Mesodermal cell (in vitro differentiated cells): Measurements from ENCODE around the gene PLCB4.
"Not testable (repeated sequence)": the region's sequence is repeated elsewhere in the genome, so short reads cannot be mapped to it uniquely, and the experiment has no call there.

ENCODE experiments used
- H3K27ac ChIP-seq: 2 replicates; pipeline ENCODE4 v1.7.0; 2013; ENCODE audit warnings: mild to moderate bottlenecking, low read depth, low read length, moderate library complexity; ENCODE audit not compliant: severe bottlenecking
- H3K36me3 ChIP-seq: 2 replicates; pipeline ENCODE4 v1.7.1; 2013; ENCODE audit warnings: mild to moderate bottlenecking, low read length, moderate library complexity; ENCODE audit not compliant: control insufficient read depth, insufficient read depth
- H3K4me1 ChIP-seq: one replicate; pipeline ENCODE4 v1.7.1; 2013; ENCODE audit warnings: mild to moderate bottlenecking, low read length; ENCODE audit not compliant: insufficient read depth, control insufficient read depth, poor library complexity, severe bottlenecking
- H3K4me3 ChIP-seq: 2 replicates; pipeline ENCODE4 v1.7.0; 2013; ENCODE audit warnings: low read length, control low read depth, mild to moderate bottlenecking; ENCODE audit not compliant: insufficient read depth, poor library complexity, severe bottlenecking; ENCODE audit errors: extremely low read depth
- H3K9me3 ChIP-seq: 2 replicates; pipeline ENCODE4 v1.7.1; 2013; ENCODE audit warnings: mild to moderate bottlenecking, low read length, moderate library complexity; ENCODE audit not compliant: control insufficient read depth
- WGBS, 2 experiments: methylation state at CpG; one replicate each; pipeline ENCODE4 v1.1.5; 2013; ENCODE audit warnings: missing lambda C conversion rate in 2 of 2; ENCODE audit not compliant: insufficient coverage in 2 of 2; 5-methylcytosine and 5-hydroxymethylcytosine counted together

The PLCB4 gene

DNA sequence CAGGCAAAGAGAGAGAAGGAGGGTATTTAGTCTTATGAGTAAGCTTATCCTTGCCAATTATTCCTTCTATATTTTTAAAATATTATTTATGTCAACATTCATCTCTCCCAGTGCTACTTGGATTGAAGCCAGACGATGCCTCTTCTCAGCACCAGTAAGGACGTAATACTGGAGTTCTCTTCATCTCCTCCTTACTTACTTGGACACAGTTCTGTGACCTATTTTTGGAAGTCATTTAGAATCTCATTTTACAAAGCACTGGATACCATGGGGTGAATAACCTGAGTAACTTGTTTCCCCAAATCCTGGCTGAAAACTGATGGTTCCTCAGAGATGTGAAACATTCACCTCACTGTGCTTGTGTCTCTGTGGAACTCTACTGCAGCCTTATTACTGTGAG is 308.1 kb downstream of the PLCB4 start:
- no peak overlapping the region for H3K27ac ChIP-seq
- 100% methylated on average over 2 of the region's 2 CpGs; no CpG with 5 or more reads in 1 of the 2 experiments for WGBS, 2 experiments
- peaks cover 11% of the 10 kb centered on the region for H3K36me3 ChIP-seq
- H3K9me3 ChIP-seq, result no peaks in the 10 kb centered on the region
- peaks cover 22% of the 10 kb centered on the region for H3K4me1 ChIP-seq
- H3K4me3 ChIP-seq, result no peak overlapping the region

DNA sequence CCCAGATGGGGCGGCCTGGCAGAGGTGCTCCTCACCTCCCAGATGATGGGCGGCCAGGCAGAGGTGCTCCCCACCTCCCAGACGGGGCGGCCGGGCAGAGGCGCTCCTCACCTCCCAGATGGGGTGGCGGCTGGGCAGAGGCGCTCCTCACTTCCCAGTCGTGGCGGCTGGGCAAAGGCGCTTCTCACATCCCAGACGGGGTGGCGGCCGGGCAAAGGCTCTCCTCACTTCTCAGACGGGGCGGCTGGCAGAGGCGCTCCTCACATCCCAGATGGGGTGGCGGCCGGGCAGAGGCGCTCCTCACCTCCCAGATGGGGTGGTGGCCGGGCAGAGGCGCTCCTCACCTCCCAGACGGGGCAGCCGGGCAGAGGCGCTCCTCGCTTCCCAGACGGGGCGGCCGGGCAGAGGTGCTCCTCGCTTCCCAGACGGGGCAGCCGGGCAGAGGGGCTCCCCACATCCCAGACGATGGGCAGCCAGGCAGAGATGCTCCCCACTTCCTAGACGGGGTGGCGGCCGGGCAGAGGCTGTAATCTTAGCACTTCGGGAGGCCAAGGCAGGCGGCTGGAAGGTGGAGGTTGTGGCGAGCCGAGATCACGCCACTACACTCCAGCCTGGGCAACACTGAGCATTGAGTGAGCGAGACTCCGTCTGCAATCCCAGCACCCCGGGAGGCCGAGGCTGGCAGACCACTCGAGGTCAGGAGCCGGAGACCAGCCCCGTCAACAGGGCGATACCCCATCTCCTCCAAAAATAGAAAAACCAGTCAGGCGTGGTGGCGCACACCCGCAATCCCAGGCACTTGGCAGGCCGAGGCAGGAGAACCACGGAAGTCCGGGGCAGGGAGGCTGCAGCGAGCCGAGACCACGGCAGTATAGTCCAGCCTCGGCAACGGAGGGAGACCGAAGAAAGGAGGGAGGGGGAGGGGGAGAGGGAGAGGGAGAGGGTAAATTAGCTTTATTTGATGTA is 316.7 kb downstream of the PLCB4 start:
- peaks cover 15% of the 10 kb centered on the region for H3K9me3 ChIP-seq
- peaks cover 40% of the 10 kb centered on the region for H3K36me3 ChIP-seq
- H3K27ac ChIP-seq, H3K4me1 ChIP-seq, H3K4me3 ChIP-seq: not testable (repeated sequence)
- 94 to 95% methylated on average over 30 to 55 of the region's 61 CpGs for WGBS, 2 experiments

DNA sequence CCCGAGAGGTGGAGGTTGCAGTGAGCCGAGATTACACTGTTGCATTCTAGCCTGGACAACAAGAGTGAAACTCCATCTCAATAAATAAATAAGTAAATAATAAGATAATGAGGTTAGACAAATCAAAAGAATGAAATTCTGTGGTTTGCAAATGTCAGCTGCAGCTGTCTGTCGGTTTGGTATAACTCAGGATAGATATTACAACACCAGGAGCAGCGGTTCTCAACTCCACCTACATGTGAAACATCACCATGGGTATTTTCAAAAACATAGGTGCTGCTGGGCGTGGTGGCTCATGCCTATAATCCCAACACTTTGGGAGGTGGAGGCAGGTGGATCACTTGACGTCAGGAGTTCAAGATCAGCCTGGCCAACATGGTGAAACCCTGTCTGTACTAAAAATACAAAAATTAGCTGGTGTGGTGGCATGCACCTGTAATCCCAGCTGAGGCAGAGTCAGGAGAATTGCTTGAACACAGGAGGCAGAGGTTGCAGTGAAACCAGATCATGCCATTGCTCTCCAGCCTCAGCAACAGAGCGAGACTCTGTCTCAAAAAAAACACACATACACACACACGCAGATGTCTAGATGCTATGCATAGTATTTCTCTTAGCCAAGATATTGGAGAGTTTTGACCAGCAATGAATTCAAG is 319.4 kb downstream of the PLCB4 start:
- 81 to 94% methylated on average over 3 to 4 of the region's 8 CpGs for WGBS, 2 experiments
- Histone ChIP-seq H3K27ac (no peak overlapping the region), H3K9me3 (peaks cover 14% of the 10 kb centered on the region), H3K36me3 (peaks cover 21% of the 10 kb centered on the region), H3K4me1 (no peaks in the 10 kb centered on the region), H3K4me3 (no peak overlapping the region)

DNA sequence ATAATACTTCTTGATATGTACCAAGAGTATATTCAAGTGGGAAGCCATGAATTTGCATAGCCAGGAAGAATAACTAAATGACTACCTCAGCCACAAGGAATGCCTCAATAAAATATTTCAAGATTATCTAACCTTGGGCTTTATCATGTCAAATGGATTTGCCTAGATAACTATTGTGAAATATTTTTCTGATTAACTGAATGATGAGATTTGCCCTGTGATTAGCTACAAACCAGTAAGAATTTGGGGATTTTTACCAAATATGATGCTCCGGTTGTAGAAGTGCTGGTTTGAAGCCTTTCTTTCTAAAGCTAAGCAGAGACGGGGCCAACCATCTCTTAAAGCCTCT is 319.9 kb downstream of the PLCB4 start:
- no peak overlapping the region for H3K27ac ChIP-seq
- WGBS, 2 experiments, result 88 to 100% methylated on average over 1 of the region's 2 CpGs
- no peaks in the 10 kb centered on the region for H3K4me1 ChIP-seq

DNA sequence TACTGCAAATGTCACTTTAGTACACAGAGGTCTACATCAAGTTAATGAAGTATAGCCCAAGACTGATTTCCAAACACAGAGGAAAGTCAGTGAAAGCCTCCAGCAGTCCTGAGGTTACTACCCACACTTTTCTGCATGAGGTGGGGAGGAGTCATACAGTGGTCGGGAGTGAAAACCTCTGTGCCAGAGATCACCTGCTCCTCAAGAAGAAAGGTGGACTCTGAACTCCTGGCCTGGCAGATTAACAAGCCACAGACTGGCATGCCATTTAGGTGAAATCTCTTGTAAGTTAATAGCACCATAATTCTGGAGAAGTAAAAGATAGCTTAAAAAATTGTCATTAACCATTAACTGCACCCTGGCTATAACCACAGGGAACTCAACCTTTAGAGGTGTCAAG is 320.5 kb downstream of the PLCB4 start:
- Histone ChIP-seq H3K9me3 (peaks cover 7% of the 10 kb centered on the region), H3K4me1 (no peaks in the 10 kb centered on the region), H3K4me3 (no peak overlapping the region), H3K27ac (no peak overlapping the region), H3K36me3 (peaks cover 10% of the 10 kb centered on the region)
- WGBS, 2 experiments, result 83% methylated on average over 1 of the region's 1 CpG; no CpG with 5 or more reads in 1 of the 2 experiments

More for the DNA sequence above, 319.9 kb downstream of the PLCB4 start:
- Histone ChIP-seq H3K4me3 (no peak overlapping the region), H3K36me3 (peaks cover 16% of the 10 kb centered on the region), H3K9me3 (peaks cover 12% of the 10 kb centered on the region)

DNA sequence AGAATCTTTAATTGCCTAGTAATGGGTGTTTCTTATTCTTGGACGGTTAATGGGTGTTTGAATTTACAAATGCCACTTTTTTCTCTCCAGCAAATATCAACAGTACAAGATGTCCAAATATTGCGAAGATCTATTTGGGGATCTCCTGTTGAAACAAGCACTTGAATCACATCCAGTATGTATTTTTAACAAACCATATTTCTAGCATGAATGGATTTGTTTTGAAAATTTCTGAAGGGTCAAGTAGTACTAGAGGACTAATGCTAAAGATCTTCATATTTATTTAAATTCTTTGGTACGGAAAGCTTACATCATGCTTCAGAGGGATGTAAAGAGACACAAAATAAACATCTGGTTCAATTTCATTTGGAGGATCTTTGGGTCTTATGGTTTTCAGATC is 321.6 kb downstream of the PLCB4 start:
- H3K9me3 ChIP-seq, result peaks cover 4% of the 10 kb centered on the region
- no peak overlapping the region for H3K27ac ChIP-seq
- H3K4me3 ChIP-seq, result no peak overlapping the region
- 100% methylated on average over 1 of the region's 3 CpGs; no CpG with 5 or more reads in 1 of the 2 experiments for WGBS, 2 experiments
- peaks cover 6% of the 10 kb centered on the region for H3K36me3 ChIP-seq
- no peaks in the 10 kb centered on the region for H3K4me1 ChIP-seq

DNA sequence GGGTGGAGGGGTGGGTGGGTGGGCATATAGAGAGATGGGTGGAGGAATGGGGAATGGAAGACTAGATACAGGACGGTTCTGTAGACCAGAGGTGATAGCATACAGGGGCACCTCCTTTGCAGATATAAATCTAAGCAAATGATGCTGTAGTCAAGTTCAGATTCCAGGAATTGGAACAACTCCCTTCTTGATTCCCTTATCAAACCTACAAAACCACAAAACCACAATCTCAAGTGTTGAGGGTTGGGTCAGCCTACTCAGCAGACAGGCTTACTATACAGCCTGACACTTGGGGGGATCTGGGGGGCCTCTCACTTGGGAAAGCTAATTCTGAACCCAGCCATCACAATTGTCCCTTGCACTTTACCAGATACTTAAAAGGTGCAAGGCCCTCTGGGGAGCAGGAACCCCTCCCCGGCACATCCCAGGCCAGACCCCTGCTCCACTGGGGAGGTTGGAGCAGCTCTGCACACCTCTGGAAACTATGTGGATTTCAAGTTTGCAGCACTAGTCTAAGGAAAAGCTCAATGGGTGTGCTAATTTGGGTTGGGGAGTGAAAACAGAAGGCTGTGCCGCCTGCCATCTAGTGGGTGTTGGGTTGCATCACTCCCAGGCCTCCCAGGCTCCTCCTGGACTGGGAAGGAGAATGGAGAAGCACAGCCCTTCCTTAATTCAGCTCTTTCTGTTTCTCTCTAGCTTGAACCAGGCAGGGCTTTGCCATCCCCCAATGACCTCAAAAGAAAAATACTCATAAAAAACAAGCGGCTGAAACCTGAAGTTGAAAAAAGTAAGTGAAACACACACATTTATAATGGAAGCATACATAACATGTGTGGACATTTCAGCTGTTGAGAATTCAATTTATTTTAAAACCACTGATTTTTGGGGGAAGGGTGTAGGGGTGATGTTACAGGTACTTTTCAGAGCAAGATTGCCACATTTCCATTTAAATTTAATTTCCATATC is 324.3 kb downstream of the PLCB4 start:
- H3K27ac ChIP-seq, result no peak overlapping the region
- no peak overlapping the region for H3K4me3 ChIP-seq
- WGBS, 2 experiments, result 0 to 100% methylated on average over 1 of the region's 4 CpGs
- H3K4me1 ChIP-seq, result no peaks in the 10 kb centered on the region
- no peaks in the 10 kb centered on the region for H3K9me3 ChIP-seq
- H3K36me3 ChIP-seq, result peaks cover 16% of the 10 kb centered on the region

DNA sequence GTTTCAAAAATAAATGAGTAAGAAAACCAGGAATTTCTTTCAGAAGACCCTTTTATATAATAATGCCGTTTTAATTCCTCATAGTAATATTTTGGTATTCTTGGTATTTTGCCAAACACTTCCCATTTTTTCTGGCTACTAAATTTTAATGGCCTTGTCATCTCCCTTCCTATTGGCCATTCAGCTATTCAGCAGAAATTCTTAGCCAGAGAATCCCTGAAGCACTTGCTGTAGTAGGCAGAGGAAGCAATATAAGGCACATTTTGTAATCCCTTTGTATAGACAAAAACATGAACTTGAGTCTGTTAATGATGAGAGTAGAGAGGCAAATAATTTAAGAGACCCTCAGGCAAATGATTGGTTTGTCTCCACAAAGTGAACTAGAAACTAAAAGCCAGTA is 327.1 kb downstream of the PLCB4 start:
- H3K36me3 ChIP-seq, result peaks cover 11% of the 10 kb centered on the region
- no peaks in the 10 kb centered on the region for H3K4me1 ChIP-seq
- no CpG with 5 or more reads among the region's 1 CpG for WGBS, 2 experiments
- no peak overlapping the region for H3K4me3 ChIP-seq
- no peak overlapping the region for H3K27ac ChIP-seq
- no peaks in the 10 kb centered on the region for H3K9me3 ChIP-seq

DNA sequence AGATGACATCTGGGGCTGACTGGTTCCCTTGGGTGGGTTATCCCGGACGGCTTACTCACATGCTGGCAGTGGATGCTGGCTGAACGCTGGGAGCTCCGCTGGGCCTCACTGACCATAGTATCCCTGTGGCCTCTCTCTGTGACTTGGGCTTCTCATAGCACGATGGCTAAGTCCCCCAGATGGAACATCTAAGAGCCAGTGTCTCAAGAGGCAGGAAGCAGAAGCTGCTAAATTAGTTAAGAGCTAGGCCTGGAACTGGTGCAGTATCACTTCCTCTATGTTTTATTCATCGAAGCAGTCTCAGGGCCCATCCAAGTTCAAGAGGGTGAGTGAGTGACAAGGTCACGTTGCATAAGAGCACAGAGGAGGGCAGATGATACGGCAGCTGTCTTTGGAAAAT is 329.0 kb downstream of the PLCB4 start:
- Histone ChIP-seq H3K36me3 (peaks cover 28% of the 10 kb centered on the region), H3K4me1 (no peaks in the 10 kb centered on the region), H3K4me3 (no peak overlapping the region), H3K9me3 (no peaks in the 10 kb centered on the region), H3K27ac (no peak overlapping the region)
- WGBS, 2 experiments, result 87 to 89% methylated on average over 4 to 7 of the region's 8 CpGs

DNA sequence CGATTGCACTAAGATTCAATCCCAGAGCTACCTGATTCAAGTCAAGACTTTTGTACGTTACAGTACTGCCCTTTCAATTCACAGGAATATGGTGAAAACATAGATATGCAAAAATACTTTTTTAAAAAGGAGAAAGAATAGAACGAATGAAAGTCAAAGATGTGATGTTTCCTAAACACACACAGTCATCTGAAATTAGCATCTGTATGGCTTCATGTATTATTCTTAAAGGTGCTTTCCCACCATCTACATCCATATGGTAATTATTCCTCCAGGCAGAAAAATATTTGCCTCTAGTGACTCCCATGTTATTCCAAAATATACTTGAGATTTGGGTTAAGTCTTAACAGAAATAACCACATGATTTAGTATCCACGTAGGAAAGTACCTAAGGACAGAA is 330.0 kb downstream of the PLCB4 start:
- H3K4me1 ChIP-seq, result no peaks in the 10 kb centered on the region
- peaks cover 37% of the 10 kb centered on the region for H3K36me3 ChIP-seq
- H3K9me3 ChIP-seq, result no peaks in the 10 kb centered on the region
- WGBS, 2 experiments, result 90% methylated on average over 2 of the region's 4 CpGs; no CpG with 5 or more reads in 1 of the 2 experiments
- H3K27ac ChIP-seq, result no peak overlapping the region
- no peak overlapping the region for H3K4me3 ChIP-seq
